Kidney (tissue), 14 donors: ENCODE measurements around the gene CCDC78. TPM values are rescaled to one million over a fixed set of nuclear protein-coding genes. Genes with fewer than 3 reads are reported as not detected.
A peak's percentile ranks its signal among the peaks of the same experiment; 100 is the strongest.

Source experiments
- DNase-seq, 5 donors: peaks; one replicate each; pipeline ENCODE4 v3.0.0-alpha.2; 2013 to 2020
- FAIRE-seq: peaks from 2 replicates; lab custom pipeline; 2012; peaks lifted over from hg19 to GRCh38; lab: Jason Lieb, UNC
- H3K27ac ChIP-seq, 2 donors: one replicate each; pipeline ENCODE4 v1.7.0; 2013; ENCODE audit warnings: low read depth in 2 of 2, low read length in 2 of 2, inconsistent platforms in 1 of 2
- H3K27me3 ChIP-seq: one replicate; pipeline ENCODE4 v1.7.1; 2013; ENCODE audit warnings: low read length, inconsistent platforms; ENCODE audit not compliant: control insufficient read depth, insufficient read depth
- H3K36me3 ChIP-seq, 3 donors: one replicate each; pipeline versions ENCODE4 v1.7.0 to v1.7.1; 2013; ENCODE audit warnings: low read length in 3 of 3, control low read depth in 1 of 3, inconsistent platforms in 1 of 3; ENCODE audit not compliant: insufficient read depth in 3 of 3, control insufficient read depth in 2 of 3
- H3K4me1 ChIP-seq, 3 donors: one replicate each; pipeline versions ENCODE4 v1.7.0 to v1.7.1; 2013; ENCODE audit warnings: low read length in 3 of 3, inconsistent platforms in 1 of 3, low read depth in 1 of 3; ENCODE audit not compliant: control insufficient read depth in 2 of 3, insufficient read depth in 2 of 3
- H3K4me3 ChIP-seq, 3 donors: one replicate each; pipeline versions ENCODE4 v1.7.0 to v1.8.1; 2013; ENCODE audit warnings: low read length in 3 of 3, control low read depth in 1 of 3, inconsistent platforms in 1 of 3
- H3K9ac ChIP-seq, 3 donors: one replicate each; pipeline versions ENCODE4 v1.7.0 to v1.7.1; 2013; ENCODE audit warnings: low read length in 3 of 3, control low read depth in 1 of 3, inconsistent platforms in 1 of 3
- H3K9me3 ChIP-seq, 3 donors: one replicate each; pipeline versions ENCODE4 v1.7.0 to v1.7.1; 2013; ENCODE audit warnings: low read length in 3 of 3, control low read depth in 1 of 3, inconsistent platforms in 1 of 3; ENCODE audit not compliant: control insufficient read depth in 2 of 3, insufficient read depth in 1 of 3
- CTCF ChIP-seq: IDR thresholded peaks from 3 replicates; pipeline ENCODE4 v1.5.1; 2012; ENCODE audit warnings: mild to moderate bottlenecking, moderate library complexity, borderline replicate concordance; ENCODE audit not compliant: insufficient read depth; ENCODE audit errors: extremely low read depth
- intact Hi-C: fragments of 100-400 bp; cut with DNase I; formaldehyde crosslinking; loops from one replicate; pipeline ENCODE4 v1.11.1; 2022
- polyA plus RNA-seq: library from polyadenylated mRNA; stranded (reverse); fragments of 350-450 nt; fragmentation: Illumina TruSeq; extraction: RNeasy Lipid Tissue Mini Kit (QIAGEN cat#74804); gene quantifications from one replicate; pipeline ENCODE4 v1.2.3, GENCODE V29; 2014; ENCODE audit warnings: low read depth, low replicate concordance; ENCODE audit not compliant: insufficient read depth
- total RNA-seq: library from RNA; stranded (reverse); fragmentation: NEBNext Ultra II Directional; extraction: Animal tissue kit (Norgen Biotek cat#: 25700); gene quantifications from one replicate; pipeline ENCODE4 v1.2.1, GENCODE V29; 2021
- donor health status: control.
- donor health status: control.
- donor health status: control.
- donor health status: control.
- donor health status: control.
- donor health status: DM: yes; HTN: yes; CAD: no.
- donor health status: Normal renal cell carcinoma (clear cell type).

Gene CCDC78
- total and polyA plus RNA-seq, 2 donors from 2014 or later, result 1.3 to 2.6 TPM

DNA sequence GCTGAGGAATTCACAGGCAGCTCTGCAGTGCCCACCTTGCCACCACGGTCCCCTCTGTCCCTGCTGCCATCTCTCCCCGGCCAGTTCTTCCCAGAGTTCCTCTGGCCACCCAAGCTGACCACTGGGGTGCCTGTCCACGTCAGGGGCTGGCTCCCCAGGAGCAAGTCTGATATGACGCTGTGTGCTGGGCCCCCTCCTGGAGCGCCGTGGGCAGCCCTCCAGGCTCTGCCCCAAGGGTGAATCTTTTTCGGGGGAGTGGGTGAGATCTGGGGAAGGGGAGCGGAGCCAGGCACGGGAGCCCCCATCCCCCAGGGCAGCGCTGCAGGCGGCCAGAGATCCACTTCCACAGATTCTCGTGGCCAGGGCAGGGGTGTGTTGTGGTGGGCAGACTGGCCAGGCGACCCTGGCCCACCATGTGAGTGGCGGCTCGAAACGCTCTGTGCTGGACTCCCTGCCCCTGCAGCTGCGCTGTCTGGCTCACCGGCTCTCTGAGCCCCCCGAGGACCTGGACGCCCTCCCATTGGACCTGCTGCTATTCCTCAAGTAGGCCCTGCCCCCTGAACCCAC lies 38.0 kb upstream of the CCDC78 start:
- FAIRE-seq (no peak), DNase-seq (peak in 1 of 5 donors; percentile 39)
- no peak for TF ChIP-seq CTCF
- H3K27me3 ChIP-seq, result no peaks in the 10 kb centered on the region
- no peak overlapping the region for H3K4me3 ChIP-seq
- no peaks in the 10 kb centered on the region for H3K36me3 ChIP-seq
- intact Hi-C loops, result no loop called here
- H3K9ac ChIP-seq, result no peak overlapping the region
- no peak overlapping the region for H3K27ac ChIP-seq
- H3K9me3 ChIP-seq, result no peaks in the 10 kb centered on the region
- H3K4me1 ChIP-seq, result no peaks in the 10 kb centered on the region

- intact Hi-C loops, result no loop called here
- no peak overlapping the region for H3K4me3 ChIP-seq
Measured at GRCh38 chr16:763369-764183, 37.3 kb upstream of the CCDC78 start.

DNA sequence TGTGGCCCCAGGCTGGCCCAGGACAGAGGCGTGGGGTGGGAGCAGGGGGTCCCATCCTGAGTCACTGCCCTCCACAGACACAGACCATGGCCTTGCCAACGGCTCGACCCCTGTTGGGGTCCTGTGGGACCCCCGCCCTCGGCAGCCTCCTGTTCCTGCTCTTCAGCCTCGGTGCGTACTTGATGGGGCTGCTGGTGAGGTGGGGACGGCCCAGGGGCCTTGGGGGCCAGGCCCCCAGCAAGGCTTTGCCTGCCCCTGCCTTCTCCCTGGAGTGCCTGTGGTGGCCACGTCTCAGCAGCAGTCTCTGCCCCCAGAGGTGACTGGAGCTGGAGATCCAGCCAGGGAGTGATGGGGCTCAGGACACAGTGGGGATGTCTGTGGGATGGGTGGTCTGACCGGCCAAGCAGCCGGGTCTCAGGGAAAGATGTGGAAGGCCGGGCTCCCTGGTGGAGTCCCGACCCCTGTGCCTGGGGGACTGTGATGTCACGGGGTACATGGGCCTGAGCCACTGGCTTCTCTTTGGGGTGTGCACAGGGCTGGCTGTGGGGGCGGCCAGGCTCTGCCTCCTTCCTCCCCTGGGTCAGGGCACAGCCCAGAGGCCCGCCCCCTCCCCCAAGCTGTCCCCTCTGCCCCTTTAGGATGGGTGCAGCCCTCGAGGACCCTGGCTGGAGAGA lies 36.5 kb upstream of the CCDC78 start:
- intact Hi-C loops, result no loop called here
- Histone ChIP-seq H3K27ac (no peak overlapping the region), H3K4me3 (no peak overlapping the region), H3K9me3 (no peaks in the 10 kb centered on the region), H3K36me3 (no peaks in the 10 kb centered on the region), H3K9ac (no peak overlapping the region), H3K4me1 (no peaks in the 10 kb centered on the region), H3K27me3 (no peaks in the 10 kb centered on the region)
- peak in 2 of 5 donors; percentile 42 to 66 for DNase-seq
- no peak for TF ChIP-seq CTCF
- no peak for FAIRE-seq

More at GRCh38 chr16:763369-764183, 37.3 kb upstream of the CCDC78 start:
- H3K27me3 ChIP-seq, result no peaks in the 10 kb centered on the region
- no peak for TF ChIP-seq CTCF
- H3K27ac ChIP-seq, result no peak overlapping the region
- H3K9me3 ChIP-seq, result no peaks in the 10 kb centered on the region
- DNase-seq (peak in 1 of 5 donors; percentile 51), FAIRE-seq (no peak)
- H3K36me3 ChIP-seq, result no peaks in the 10 kb centered on the region
- no peak overlapping the region for H3K9ac ChIP-seq
- H3K4me1 ChIP-seq, result no peaks in the 10 kb centered on the region
